HEK293T (cell line): Measurements from ENCODE around the gene RSF1.

Experiments
- CTCF ChIA-PET: fragments of 350-600 bp; formaldehyde crosslinking; extraction: SDS; loops from one replicate; lab custom pipeline; 2021; ENCODE audit warnings: antibody characterized with exemption, inconsistent platforms; lab: Yijun Ruan, JAX
- POLR2A ChIA-PET: fragments of 350-600 bp; formaldehyde crosslinking; extraction: SDS; loops from one replicate; lab custom pipeline; 2020; ENCODE audit warnings: antibody characterized with exemption, inconsistent platforms; lab: Yijun Ruan, JAX
- DNase-seq: peaks from one replicate; pipeline ENCODE4 v3.0.0; 2012; ENCODE audit warnings: mixed read lengths; ENCODE audit errors: extremely low spot score
- ARNT ChIP-seq: fragments of 450-650 bp; IDR thresholded peaks from 2 replicates; pipeline ENCODE4 v1.6.1; 2017; ENCODE audit warnings: mild to moderate bottlenecking
- BHLHE40 ChIP-seq: fragments of 450-650 bp; IDR thresholded peaks from 2 replicates; pipeline ENCODE4 v1.6.1; 2016; ENCODE audit warnings: mild to moderate bottlenecking, moderate library complexity, borderline replicate concordance
- CTBP1 ChIP-seq: fragments of 450-650 bp; IDR thresholded peaks from 2 replicates; pipeline ENCODE4 v1.6.1; 2016; ENCODE audit warnings: borderline replicate concordance
- ELF4 ChIP-seq: fragments of 450-650 bp; IDR thresholded peaks from 2 replicates; pipeline ENCODE4 v1.6.1; 2017; ENCODE audit warnings: antibody characterized with exemption
- FOXA1 ChIP-seq: fragments of 450-650 bp; IDR thresholded peaks from 2 replicates; pipeline ENCODE4 v1.6.1; 2016; ENCODE audit warnings: mild to moderate bottlenecking
- FOXK2 ChIP-seq: fragments of 450-650 bp; IDR thresholded peaks from 2 replicates; pipeline ENCODE4 v1.6.1; 2016; ENCODE audit warnings: mild to moderate bottlenecking
- FOXM1 ChIP-seq: fragments of 450-650 bp; IDR thresholded peaks from 2 replicates; pipeline ENCODE4 v1.6.1; 2017; ENCODE audit warnings: mild to moderate bottlenecking, borderline replicate concordance
- HDGF ChIP-seq: fragments of 450-650 bp; IDR thresholded peaks from 2 replicates; pipeline ENCODE4 v1.6.1; 2017; ENCODE audit warnings: antibody characterized with exemption, borderline replicate concordance
- L3MBTL2 ChIP-seq: fragments of 450-650 bp; conservative IDR thresholded peaks from 2 replicates; pipeline ENCODE4 v1.6.1; 2016; ENCODE audit warnings: mild to moderate bottlenecking
- LEF1 ChIP-seq: fragments of 450-650 bp; IDR thresholded peaks from 2 replicates; pipeline ENCODE4 v1.6.1; 2017; ENCODE audit warnings: mild to moderate bottlenecking, borderline replicate concordance
- NFRKB ChIP-seq: fragments of 450-650 bp; IDR thresholded peaks from 2 replicates; pipeline ENCODE4 v1.6.1; 2016; ENCODE audit warnings: mild to moderate bottlenecking, moderate library complexity
- SP1 ChIP-seq: fragments of 450-650 bp; IDR thresholded peaks from 2 replicates; pipeline ENCODE4 v1.6.1; 2017
- SUZ12 ChIP-seq: fragments of 450-650 bp; IDR thresholded peaks from 2 replicates; pipeline ENCODE4 v1.6.1; 2016; ENCODE audit warnings: mild to moderate bottlenecking
- TARDBP ChIP-seq: fragments of 450-650 bp; IDR thresholded peaks from 2 replicates; pipeline ENCODE4 v1.6.1; 2016
- ZNF384 ChIP-seq: fragments of 450-650 bp; IDR thresholded peaks from 2 replicates; pipeline ENCODE4 v1.6.1; 2016
- TF ChIP-seq, protein P1 (sequence below): fragments of 450-650 bp; IDR thresholded peaks from 2 replicates; pipeline ENCODE4 v1.6.1; 2016

The RSF1 gene

DNA sequence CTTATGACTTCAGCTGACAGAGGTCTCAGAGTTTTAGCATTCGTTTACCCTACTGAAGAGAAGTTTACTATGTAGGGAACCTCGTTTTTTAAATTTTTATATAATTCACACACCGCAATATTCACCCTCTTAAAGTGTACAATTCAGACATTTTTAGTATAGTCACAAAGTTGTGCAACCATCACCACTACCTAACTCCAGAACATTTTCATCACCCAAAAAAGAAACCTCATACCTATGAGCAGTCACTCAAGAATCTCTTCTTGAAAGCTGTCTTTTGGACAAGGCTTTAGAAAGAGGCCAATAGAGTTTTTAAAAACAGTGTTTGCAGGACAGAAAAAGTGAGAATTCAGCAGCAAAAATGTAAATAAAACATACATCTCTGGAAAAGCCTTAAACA lies 143.4 kb downstream of the RSF1 start:
- POLR2A ChIA-PET, result no interaction called here
- no peak for TF ChIP-seq BHLHE40
- TF ChIP-seq, protein P1, sequence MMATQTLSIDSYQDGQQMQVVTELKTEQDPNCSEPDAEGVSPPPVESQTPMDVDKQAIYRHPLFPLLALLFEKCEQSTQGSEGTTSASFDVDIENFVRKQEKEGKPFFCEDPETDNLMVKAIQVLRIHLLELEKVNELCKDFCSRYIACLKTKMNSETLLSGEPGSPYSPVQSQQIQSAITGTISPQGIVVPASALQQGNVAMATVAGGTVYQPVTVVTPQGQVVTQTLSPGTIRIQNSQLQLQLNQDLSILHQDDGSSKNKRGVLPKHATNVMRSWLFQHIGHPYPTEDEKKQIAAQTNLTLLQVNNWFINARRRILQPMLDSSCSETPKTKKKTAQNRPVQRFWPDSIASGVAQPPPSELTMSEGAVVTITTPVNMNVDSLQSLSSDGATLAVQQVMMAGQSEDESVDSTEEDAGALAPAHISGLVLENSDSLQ, result no peak
- TF ChIP-seq L3MBTL2, result no peak
- no peak for TF ChIP-seq SP1
- TF ChIP-seq FOXA1, result no peak
- no peak for TF ChIP-seq HDGF
- no peak for TF ChIP-seq NFRKB
- TF ChIP-seq SUZ12, result no peak
- TF ChIP-seq CTBP1, result no peak
- no peak for TF ChIP-seq FOXK2
- TF ChIP-seq ARNT, result no peak
- no peak for TF ChIP-seq FOXM1
- no peak for TF ChIP-seq TARDBP
- no peak for TF ChIP-seq LEF1
- no peak for TF ChIP-seq ELF4
- no peak for TF ChIP-seq ZNF384
- CTCF ChIA-PET, result no interaction called here
- no peak for DNase-seq

DNA sequence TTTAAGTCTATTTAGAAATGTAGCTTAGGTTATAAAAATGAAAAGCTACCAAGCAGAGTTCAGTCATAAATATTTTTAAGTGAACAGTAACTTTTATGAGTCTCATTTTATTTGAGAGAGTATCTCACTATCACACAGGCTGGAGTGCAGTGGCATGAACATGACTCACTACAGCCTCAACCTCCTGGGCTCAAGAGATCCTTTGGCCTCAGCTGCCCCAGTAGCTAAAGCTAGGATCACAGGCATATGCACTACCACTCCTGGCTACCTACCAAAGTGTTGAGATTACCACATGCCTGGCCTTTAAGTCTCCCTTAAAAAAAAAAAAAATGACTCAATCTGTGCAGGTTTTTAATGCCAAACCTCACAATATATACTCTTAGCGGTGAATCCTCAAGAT lies 148.3 kb downstream of the RSF1 start:
- no peak for DNase-seq
- TF ChIP-seq FOXM1 (no peak), HDGF (no peak), FOXA1 (no peak), TARDBP (no peak), LEF1 (no peak), ZNF384 (no peak), NFRKB (no peak), L3MBTL2 (no peak), ELF4 (no peak)
- TF ChIP-seq, protein P1, result no peak
- CTCF ChIA-PET, result no interaction called here
- POLR2A ChIA-PET, result no interaction called here

DNA sequence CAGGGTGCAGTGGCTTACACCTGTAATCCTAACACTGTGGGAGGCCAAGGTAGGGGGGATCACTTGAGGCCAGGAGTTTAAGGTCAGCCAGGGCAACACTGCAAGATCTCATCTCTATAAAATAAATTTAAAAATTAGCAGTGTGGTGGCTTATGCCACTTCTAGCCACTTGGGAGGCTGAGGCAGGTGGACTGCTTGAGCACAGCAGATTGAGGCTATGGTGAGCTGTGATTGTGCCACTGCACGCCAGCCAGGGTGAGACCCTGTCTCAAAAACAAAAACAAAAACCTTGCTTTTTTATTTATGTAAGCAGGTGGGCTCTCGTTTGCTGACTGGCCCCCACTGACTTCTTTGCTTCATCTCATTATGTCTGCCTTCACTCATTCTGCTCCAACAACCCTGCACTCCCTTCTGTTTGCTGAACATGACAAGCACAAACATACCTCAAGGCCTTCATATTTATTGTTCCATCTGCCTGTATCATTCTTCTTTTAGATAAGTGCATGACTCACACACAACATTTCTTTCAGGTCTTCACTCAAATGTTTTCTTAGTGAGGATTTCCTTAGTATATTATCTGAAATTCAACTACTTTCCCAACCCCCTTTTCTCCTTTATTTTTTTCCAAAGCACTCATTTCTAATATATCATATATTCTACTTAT lies 150.5 kb downstream of the RSF1 start:
- POLR2A ChIA-PET, result no interaction called here
- no peak for DNase-seq
- CTCF ChIA-PET, result no interaction called here
- TF ChIP-seq HDGF (no peak), NFRKB (no peak), ZNF384 (no peak), CTBP1 (no peak), SUZ12 (no peak), ELF4 (no peak), SP1 (no peak), ARNT (no peak)
- TF ChIP-seq, protein P1, result no peak

DNA sequence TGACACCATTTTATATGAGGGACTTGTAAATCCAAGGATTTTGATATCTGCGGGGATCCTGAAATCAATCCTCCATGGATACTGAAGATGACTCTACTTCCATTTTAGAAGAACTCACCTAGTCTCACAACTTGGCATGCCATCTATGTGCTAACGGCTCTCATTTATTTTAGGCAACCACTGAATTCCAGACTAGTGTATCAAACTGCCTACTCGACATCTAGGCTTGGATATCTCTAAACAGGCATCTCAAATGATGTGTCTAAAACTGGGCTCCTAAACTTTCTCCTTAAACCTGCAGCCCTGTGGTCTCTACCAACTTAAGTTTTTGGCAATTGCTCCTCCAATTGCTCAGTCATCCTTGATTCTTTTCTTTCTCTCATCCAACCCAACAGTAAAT lies 151.8 kb downstream of the RSF1 start:
- no peak for DNase-seq
- ChIA-PET CTCF (no interaction called here), POLR2A (interaction anchor here (0.6 kb wide), 1 partner anchor 26 kb away, joined by 3 read pairs; no protein-coding TSS in a partner anchor)
- TF ChIP-seq HDGF (no peak), FOXK2 (no peak), ARNT (no peak), NFRKB (no peak), BHLHE40 (no peak), TARDBP (no peak), ZNF384 (no peak), FOXM1 (no peak), SUZ12 (no peak), ELF4 (no peak), SP1 (no peak), FOXA1 (no peak), CTBP1 (no peak), L3MBTL2 (no peak)
- TF ChIP-seq, protein P1, result no peak

DNA sequence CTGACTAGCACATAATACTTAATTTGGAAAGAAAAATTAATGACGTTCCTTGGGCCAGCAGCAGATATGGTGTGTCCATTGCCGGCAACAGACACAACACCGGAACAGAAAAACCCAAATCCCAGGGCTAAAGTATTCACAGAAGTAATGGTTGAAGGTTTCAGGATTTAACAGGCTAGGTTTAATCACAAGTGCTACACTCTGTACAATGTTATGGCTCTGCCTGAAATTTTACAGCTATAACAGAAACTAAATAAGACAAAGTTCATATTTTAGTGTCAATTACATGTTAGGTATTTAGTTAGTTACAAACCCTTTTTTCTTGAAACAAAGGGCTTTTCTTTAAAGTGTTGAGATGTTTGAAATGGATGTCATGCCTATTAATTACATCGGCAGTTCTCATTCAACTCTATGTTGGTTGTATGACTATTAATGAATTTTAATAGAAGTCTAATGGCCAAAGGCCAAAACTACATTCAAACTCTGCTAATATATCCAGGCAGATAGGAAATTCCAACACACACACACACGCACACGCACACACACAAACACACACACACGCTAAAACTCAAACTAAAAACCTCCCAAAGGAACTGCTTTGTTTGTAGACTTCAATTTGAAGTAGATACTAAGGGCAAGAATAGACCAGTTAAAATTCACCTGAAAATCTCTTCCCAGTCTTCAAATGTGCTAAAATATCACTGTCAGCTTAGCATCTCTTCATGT lies 155.1 kb downstream of the RSF1 start:
- no peak for DNase-seq
- ChIA-PET POLR2A (no interaction called here), CTCF (no interaction called here)
- TF ChIP-seq FOXK2, result no peak
- no peak for TF ChIP-seq ZNF384
- TF ChIP-seq CTBP1, result no peak

DNA sequence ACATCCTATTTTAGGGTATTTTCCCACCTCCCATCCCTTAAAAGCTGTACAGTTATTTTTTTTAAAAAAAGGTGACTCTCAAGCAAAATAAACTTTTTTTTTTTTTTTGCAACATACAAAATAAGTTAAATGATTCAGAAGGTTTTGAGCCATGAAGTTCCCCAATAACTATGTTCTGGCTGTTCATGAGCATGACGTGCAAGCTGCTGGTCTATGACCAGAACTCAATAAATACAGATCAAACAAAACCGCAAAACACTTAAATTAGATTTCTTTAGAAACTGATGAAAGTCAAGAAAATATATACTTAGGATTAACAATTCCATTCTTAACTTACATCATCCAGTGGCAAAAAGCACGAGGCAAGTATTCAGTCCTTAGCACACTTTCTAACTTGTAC lies 158.9 kb downstream of the RSF1 start:
- TF ChIP-seq SUZ12 (no peak), HDGF (no peak), SP1 (no peak), LEF1 (no peak), FOXA1 (no peak), NFRKB (no peak), CTBP1 (no peak), BHLHE40 (no peak)
- TF ChIP-seq, protein P1, result no peak
- CTCF ChIA-PET, result no interaction called here
- DNase-seq, result no peak
- POLR2A ChIA-PET, result no interaction called here
